ENCODE measurements around the gene WNK4.

Gene WNK4

DNA sequence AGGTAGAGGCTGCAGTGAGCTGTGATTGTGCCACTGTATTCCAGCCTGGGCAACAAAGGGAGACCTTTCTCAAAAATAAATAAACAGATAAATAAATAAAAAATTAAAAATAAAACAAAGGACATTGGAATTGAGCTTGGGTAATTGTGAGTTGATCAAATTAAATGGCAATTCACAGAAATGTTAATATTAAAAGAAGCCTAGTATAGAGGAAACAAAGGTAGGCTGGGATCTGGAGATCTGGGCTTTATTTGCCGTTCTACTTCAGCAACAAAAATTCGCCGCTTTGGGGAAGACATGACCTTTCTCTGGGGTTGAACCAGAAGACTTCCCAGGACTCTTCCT lies 7.5 kb upstream of the WNK4 start:
- DNase-seq (ENCODE audit: low spot score) = no peak

DNA sequence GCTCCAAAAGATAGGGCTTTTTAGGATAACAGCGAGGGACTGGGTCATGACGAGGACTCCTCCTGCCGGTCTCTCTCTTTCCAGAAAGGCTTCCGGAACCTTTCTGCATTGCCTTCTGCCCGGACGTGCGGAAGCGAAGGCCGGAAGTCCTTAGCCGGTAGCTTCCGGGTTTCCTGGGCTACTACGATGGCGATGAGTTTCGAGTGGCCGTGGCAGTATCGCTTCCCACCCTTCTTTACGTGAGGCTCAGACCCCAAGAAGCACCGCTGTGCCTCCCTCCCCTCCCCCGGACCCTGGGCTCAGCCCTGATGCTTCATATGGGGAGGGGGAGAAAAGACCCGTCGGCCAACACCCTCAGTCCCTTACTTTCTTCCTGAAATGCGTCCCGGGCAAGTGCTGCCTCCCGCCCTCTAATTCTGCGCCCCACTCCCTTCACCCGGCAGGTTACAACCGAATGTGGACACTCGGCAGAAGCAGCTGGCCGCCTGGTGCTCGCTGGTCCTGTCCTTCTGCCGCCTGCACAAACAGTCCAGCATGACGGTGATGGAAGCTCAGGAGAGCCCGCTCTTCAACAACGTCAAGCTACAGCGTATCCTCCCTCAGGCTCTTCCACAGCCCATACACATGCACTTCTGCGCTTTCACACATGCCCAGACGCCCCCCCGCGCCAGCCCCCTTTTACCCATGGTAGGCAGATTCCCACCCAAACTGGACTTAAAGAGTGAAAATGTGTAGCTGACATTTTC lies 6.9 kb upstream of the WNK4 start, which contains the start of gene VPS25:
Gene VPS25 (plus strand): TSS at position 160 of the 746 bp plus-strand sequence. CDS start 27 bp downstream, at position 187.
- peak; percentile 84 for DNase-seq (ENCODE audit: low spot score)

DNA sequence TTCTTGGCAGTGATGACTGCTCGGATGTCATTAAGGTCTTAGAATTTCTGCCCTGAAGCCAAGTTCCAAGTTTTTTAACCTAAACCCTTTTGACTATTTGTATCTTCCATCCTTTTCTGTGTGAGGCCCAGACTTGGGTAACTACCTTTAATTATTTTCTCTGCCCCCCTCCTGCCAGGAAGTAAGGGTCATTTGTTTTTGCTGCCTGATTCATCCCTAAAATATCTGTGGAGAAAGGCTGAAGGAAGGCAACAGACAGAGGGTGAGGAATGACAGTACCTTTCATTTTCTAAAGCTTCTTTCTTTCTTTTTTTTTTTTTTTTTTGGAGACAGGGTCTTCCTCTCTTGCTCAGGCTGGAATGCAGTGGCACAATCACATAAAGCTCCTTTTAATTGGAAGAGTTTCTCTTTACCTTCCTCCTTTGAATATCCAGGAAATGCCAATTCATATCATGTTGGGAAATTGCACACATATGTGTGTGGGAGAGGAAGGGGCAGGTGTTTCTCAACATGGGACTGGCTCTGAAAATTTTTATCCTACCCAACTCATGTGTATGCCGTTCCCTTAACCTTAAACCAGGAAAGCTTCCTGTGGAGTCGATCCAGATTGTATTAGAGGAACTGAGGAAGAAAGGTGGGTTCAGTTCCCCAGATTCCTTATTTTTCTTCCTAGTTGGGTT lies 6.2 kb upstream of the WNK4 start:
- DNase-seq (ENCODE audit: low spot score) = no peak

DNA sequence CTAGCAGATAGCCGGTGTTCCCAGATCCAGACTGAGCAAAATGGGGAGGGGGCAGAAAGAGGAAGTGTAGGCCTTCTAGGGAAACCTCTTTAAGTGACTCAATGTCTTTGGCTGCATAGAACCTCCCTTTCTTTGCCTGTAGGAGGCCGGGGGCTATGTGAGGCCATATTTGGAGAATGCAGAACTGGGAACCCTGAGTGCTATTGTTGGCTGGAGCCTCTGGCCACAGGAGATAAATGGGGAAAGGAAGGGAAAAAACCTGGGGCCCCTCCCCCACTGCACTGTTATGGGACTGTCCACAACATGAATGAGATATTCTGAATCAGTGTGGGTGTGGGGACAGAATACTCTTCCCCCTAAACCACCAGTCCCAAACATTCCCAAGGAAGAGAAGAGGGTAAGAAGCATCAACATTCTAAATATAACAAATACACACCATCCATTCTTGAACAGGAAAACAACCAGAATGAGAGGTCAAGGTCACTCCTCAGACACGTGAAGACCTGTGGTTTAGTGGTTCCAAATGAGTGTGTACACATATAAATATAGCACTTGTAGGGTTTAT lies 4.8 kb upstream of the WNK4 start:
- DNase-seq (ENCODE audit: low spot score) = no peak

DNA sequence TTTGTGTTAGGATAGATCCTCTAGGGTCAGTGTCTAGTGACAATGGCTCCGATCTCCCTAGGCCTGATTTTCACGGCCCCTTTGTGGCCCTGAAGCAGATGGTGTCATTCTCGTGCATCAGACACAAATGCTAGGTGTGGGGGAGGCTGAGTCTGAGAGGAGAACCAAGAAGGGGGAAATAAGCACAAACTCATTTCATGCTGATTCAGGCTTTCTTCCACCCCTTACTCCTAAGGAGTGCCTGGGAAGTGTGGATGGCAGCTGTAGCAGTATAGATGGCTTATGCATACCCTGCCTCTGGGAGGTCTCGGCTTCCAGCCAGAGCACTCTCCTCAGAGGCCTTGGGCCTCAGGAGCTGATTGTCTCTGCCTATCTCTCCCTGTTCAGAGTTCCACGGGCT lies 1.8 kb upstream of the WNK4 start:
- no peak for DNase-seq (ENCODE audit: low spot score)

DNA sequence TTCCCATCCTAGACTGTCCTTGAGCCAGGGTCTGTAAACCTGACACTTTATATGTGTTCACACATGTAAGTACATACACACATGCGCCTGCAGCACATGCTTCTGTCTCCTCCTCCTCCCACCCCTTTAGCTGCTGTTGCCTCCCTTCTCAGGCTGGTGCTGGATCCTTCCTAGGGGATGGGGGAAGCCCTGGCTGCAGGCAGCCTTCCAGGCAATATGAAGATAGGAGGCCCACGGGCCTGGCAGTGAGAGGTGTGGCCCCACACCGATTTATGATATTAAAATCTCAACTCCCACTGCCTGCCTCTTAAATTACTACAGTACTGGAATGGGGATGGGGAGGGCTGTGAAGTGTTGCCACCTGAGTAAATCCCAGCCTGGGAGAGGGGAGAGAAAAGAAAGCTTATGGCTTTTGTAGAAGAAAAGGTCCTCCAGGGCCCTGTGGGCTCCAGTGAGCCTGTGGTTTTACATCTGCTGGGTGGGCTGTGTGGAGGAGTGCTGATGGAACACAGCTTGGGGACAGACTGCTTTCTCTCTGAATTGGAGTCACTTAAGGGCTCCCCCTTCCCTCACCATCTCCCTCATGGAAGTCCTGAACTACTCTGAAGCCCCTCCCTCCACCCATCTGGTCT lies 990 bp upstream of the WNK4 start:
- DNase-seq (ENCODE audit: low spot score) = no peak

DNA sequence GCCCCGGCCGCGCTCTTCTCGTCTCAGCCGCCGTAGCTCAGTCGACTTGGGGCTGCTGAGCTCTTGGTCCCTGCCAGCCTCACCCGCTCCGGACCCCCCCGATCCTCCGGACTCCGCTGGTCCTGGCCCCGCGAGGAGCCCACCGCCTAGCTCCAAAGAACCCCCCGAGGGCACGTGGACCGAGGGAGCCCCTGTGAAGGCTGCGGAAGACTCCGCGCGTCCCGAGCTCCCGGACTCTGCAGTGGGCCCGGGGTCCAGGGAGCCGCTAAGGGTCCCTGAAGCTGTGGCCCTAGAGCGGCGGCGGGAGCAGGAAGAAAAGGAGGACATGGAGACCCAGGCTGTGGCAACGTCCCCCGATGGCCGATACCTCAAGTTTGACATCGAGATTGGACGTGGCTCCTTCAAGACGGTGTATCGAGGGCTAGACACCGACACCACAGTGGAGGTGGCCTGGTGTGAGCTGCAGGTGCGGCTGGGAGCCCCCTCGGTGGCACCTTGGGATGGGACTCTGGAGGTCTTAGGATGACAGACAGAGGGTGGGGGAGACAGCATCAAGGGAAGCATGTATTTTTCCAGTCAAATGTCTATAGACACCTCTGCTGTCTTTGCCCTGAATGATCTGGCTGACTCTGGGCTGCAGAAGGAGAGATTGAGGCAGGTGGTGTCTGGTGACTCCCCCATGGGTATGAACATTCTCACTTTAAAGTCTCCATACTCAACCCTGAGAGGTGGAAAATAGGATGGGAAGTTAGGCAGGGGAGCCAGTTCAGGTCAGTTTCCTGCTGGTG lies 635 bp downstream of the WNK4 start:
- DNase-seq (ENCODE audit: low spot score) = no peak

DNA sequence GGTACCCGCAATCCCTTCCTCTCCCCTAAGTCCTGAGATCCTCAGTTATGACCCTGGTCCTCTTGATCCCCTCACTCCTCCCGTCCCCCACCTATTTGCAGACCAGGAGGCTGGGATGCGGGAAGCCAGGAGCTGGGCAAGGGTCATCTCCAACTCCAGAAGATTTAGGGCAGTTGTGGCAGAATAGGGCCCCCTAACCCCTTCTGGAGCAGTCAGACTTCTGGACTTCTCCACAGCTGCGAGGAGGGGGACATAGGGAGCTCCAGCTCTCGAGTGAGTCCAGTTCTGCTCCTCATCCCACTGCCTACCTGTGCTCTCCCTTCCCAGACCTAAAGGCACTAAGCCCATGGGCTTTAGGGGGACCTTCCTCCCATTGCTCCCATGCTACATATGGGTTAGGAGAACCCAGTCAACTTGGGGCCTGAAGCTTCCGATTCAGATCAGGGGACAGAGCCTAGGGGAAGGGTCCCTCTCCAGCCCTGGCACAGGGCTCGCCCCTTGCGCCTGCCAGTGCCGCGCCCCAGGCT lies 1.3 kb downstream of the WNK4 start:
- DNase-seq (ENCODE audit: low spot score) = no peak

DNA sequence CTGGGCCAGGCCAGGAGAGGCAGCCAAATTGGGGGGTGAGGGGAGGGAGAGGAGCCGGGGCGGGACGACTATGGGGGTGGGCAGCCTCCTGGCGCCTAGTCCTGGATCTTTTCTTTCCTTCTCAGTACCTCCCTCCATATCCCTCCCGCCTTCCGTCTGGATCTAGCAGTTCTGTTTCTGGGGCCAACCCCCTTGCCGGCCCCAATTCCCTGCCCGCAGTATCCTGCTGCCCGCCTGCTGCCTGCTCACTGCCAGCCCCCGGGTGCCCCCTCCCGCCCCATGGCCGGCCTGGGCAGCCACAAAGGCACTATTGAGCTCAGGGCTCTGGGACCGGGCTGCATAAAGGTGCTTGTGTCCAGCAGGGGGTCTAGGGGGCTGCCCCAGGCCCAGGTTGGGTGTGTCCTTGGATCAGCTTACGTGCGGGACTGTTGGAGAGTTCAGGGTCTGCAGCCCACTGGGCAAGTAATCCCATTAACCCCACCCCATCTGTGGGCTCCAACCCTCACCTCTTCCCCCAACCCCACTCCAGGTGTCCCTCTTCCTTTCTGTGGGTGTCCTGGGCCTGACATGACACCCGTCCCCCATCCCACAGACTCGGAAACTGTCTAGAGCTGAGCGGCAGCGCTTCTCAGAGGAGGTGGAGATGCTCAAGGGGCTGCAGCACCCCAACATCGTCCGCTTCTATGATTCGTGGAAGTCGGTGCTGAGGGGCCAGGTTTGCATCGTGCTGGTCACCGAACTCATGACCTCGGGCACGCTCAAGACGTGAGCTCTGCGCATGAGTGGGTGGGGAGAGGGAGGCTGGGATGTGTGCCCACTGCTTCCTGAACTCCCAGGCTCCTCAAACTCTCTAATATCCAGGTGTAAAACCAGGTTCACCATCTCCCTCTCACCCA lies 2.0 kb downstream of the WNK4 start:
- no peak for DNase-seq (ENCODE audit: low spot score)

DNA sequence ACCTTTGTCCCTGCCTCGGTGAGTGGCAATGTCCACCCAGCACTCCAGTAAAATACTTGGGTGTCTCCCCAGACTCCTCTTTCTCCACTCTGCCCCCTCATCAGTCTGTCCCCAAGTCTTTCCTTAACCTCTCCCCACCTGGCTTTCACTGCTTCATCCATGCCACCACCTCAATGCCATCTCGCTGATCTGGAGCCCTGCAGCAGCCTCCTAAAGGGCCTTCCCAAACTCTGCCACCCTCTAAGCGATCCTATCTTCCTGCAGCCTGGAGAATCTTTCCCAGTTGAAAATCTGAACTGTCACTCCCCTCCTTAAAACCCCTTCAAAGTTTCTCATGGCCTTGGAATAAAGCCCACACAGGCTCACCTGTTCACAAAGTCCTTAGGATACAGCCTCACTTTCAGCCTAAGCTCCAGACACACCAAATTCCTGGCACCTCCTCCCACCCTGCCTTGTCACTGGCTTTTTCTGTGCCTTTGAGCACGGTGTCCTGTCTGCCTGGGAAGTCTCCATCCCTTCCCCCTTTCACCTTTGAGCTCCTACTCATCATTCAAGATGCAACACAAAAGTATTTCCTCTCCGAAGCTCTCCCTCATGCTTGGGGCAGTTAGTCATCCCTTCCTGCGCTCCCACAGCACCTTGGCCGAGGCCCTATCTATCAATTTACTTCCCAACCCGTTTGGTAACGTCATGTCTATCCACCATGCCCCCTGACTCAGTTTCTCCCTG lies 2.8 kb downstream of the WNK4 start:
- DNase-seq (ENCODE audit: low spot score) = no peak

DNA sequence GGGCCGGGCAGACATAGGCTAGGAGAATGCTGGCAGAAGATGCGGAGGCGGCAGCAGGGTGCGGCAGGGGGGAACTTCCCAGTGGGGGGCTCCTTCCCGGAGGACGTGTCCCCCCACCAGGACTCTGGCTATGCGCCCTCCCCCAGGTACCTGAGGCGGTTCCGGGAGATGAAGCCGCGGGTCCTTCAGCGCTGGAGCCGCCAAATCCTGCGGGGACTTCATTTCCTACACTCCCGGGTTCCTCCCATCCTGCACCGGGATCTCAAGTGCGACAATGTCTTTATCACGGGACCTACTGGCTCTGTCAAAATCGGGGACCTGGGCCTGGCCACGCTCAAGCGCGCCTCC lies 3.4 kb downstream of the WNK4 start:
- no peak for DNase-seq (ENCODE audit: low spot score)

DNA sequence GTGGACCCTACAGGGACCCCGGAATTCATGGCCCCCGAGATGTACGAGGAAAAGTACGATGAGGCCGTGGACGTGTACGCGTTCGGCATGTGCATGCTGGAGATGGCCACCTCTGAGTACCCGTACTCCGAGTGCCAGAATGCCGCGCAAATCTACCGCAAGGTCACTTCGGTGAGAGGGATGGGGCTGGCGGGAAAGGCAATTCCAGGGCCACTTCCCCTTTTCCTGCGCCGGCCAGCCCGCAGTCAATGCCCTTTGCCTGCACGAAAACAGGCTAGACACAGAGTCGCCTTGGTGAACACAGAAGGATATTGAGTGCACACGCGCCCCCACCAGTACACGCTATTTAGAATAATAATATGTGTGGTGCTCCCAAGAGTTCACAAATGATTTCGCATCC lies 4.0 kb downstream of the WNK4 start:
- DNase-seq (ENCODE audit: low spot score) = no peak

DNA sequence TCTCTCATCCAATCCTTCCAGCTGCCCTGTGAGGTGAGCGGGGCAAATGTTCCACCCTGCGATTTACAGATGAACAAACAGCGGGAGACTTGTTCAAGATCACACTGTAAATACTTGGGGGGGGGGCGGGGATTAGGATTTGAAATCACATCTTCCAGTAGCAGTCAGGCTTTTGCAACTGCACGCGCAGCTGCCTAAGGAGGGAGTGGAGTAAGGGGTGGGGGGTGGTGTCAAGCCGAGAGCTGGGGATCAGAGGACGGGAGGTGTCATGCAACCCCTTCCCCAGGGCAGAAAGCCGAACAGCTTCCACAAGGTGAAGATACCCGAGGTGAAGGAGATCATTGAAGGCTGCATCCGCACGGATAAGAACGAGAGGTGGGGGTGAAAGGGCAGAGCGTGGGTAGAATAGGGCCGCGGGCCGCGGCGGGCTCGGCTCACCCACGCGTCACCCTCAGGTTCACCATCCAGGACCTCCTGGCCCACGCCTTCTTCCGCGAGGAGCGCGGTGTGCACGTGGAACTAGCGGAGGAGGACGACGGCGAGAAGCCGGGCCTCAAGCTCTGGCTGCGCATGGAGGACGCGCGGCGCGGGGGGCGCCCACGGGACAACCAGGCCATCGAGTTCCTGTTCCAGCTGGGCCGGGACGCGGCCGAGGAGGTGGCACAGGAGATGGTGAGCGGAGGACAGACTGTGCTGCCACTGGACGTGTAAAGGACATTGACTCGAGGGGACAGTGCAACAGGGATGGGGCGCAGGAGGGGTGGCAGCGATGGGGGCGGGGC lies 4.6 kb downstream of the WNK4 start:
- DNase-seq (ENCODE audit: low spot score) = no peak

DNA sequence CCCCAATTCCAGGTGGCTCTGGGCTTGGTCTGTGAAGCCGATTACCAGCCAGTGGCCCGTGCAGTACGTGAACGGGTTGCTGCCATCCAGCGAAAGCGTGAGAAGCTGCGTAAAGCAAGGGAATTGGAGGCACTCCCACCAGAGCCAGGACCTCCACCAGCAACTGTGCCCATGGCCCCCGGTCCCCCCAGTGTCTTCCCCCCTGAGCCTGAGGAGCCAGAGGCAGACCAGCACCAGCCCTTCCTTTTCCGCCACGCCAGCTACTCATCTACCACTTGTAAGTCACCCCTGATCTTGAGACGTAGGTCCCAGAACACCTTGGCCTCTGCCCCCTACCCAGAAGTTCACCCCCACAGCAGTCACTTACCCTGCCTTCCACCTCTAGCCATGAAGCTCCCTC lies 6.9 kb downstream of the WNK4 start:
- DNase-seq (ENCODE audit: low spot score) = no peak

DNA sequence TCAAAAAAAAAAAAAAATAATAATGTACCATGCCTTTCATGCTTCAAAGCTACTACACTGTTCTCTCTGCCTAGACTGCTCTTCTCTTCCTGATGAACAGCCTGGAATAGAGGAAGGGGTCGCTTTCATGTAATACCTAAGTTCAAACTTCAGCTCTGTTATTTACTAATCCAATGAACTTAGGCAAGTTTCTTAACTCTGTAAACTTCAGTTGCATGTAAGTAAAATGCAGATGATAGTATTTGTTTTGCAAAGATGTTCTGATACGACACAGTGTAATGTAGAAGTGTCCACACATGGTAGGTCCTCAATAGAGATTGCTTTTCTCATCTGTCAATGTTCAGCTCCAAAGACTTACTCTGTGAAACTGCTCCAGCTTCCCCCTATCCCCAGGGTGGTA lies 11.5 kb downstream of the WNK4 start:
- no peak for DNase-seq (ENCODE audit: low spot score)

DNA sequence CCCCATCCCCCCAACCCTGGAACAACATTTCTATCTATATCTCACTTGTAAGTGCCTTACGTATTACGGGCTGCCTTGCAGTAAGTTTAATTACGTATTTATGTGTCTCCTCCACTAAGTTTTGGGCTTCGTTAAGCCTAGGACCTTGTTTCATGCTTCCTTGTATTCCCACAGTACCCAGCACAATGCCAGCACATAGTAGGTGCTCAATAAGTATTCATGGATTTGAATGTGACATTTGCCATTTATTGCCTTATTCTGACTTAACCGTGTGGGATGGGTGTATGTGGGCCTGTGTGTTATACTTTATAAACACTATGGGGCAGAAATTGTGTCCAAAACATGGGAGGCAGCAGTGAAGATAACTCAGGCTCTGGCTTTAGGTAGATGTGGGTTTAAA lies 12.1 kb downstream of the WNK4 start:
- DNase-seq (ENCODE audit: low spot score) = no peak

DNA sequence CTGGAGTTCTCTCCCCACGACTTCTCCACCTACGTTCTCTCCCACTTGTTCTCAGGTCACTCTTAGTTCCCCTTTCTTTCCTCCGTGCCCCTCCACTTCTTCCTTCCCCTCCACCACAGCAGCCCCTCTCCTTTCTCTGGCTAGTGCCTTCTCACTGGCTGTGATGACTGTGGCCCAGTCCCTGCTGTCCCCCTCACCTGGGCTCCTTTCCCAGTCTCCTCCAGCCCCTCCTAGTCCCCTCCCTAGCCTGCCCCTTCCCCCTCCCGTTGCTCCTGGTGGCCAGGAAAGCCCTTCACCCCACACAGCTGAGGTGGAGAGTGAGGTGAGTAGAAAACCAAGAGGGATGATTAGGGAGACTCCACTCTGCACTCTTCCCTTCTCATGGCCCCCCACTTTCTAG lies 14.7 kb downstream of the WNK4 start:
- DNase-seq (ENCODE audit: low spot score) = no peak

DNA sequence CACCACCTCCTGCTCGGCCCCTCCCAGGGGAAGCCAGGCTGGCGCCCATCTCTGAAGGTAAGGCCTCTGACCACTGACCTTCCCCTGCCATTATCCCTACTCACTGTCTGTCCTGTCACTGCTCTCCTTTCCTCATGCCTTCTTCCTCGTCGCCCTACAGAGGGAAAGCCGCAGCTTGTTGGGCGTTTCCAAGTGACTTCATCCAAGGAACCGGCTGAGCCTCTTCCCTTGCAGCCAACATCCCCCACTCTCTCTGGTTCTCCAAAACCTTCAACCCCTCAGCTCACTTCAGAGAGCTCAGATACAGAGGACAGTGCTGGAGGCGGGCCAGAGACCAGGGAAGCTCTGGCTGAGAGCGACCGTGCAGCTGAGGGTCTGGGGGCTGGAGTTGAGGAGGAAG lies 15.1 kb downstream of the WNK4 start:
- DNase-seq (ENCODE audit: low spot score) = no peak

DNA sequence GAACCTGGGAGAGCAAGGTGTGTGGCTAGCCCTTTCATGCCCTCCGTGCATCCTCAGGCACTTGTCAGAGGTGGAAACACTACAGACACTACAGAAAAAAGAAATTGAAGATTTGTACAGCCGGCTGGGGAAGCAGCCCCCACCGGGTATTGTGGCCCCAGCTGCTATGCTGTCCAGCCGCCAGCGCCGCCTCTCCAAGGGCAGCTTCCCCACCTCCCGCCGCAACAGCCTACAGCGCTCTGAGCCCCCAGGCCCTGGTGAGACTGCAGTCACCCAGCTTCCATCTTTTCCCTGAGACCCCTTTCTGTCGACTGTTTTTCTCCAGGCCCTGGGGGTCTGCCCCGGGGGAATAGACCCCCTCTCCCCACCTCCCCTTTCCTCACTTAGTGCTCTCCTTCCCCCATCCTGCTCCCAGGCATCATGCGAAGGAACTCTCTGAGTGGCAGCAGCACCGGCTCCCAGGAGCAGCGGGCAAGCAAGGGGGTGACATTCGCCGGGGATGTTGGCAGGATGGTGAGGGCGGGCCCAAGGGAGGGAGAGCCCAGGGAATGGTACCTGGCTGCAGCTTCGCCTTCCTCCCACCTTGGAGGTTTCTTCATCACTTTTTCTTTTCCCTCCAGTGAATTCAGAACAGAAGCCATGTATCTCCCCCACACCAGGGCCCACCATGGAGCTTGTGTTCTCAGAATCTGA lies 15.8 kb downstream of the WNK4 start:
- DNase-seq (ENCODE audit: low spot score) = no peak
